ENCODE results near the gene ZDHHC22. TPM values are rescaled to one million over a fixed set of nuclear protein-coding genes. Genes with fewer than 3 reads are reported as not detected.

Gene ZDHHC22, protein sequence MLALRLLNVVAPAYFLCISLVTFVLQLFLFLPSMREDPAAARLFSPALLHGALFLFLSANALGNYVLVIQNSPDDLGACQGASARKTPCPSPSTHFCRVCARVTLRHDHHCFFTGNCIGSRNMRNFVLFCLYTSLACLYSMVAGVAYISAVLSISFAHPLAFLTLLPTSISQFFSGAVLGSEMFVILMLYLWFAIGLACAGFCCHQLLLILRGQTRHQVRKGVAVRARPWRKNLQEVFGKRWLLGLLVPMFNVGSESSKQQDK
- total RNA-seq (not detected), total RNA-seq (0 reads per million in 2 donors)

DNA sequence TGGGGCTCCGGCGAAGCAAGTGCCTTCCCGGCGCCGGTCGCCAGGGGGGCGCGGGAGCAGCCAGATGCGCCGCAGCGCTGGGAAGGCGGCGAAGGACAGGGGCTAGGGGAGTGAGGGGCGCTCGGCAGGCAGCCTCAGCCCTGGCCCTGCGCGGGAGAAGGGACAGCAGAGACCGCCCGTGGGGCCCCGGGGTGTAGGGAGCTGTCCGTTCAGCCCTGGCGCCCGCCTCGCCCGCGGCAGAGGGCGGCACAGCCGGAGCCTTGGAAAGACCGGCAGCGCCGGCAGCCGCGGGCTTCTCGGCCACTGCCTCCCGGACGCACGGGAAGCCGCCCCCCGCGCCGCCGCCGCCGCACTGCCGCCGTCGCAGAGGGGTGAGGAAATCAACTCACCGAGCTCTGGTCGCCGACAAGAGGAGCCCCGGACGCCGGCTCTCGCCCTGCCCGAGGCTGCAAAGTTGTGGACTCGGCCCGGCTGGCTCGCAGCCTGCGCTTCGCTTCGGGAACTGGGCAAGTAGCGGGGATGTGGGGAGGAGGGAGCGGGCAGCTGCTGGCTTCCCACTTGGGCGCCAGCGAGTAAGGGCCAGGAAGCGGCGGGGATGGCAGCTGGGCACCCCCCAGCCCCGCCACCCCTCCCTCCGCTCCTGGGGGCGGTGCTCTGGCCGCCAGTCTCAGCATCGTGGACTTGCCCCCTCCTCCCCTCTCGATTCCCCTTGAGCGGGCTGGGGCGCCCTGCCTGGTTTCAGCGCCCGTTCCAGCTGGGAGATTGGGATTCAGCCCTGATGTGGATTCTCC, at the start of gene ZDHHC22:
ZDHHC22 (minus strand) TSS at position 578 of the 791 bp plus-strand sequence. CDS start 2,053 bp downstream, outside the sequence.
- peaks cover 82% of the 10 kb centered on the region for H3K27me3 Mint-ChIP-seq
- H3K4me3 Mint-ChIP-seq, result peak within 1 kb of the TSS; percentile 81
- H3K9me3 ChIP-seq (ENCODE audit: control insufficient read depth, low read length, poor library complexity, severe bottlenecking), result no peaks in the 10 kb centered on the region
- no peak for DNase-seq
- peaks cover 9% of the 10 kb centered on the region for H3K36me3 Mint-ChIP-seq (ENCODE audit: low read depth)
- no peak within 1 kb of the TSS for H3K27ac Mint-ChIP-seq
- peak; percentile 45 for ATAC-seq
- peaks cover 33% of the 10 kb centered on the region for H3K4me1 Mint-ChIP-seq

DNA sequence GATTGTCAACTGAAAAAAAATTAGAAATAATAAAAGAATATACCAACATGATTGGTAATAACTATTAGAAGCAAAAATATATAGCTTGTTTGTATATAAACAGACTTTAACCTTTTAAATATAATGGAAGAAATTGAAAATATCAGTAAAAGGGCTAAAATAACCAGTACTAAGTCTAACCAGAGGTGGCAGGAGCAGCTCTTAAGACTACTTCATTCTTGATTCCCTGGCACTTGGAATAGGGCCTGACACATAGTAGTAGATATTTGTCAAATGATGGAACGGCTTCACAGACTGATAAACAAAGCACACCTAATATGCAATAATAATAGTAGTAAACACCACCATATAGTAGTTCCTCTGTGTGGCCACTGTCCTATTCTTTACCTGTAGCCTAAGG, 49.4 kb upstream of the ZDHHC22 start:
- H3K4me1 Mint-ChIP-seq, result no peaks in the 10 kb centered on the region
- peaks cover 2% of the 10 kb centered on the region for H3K36me3 Mint-ChIP-seq (ENCODE audit: low read depth)
- H3K27me3 Mint-ChIP-seq, result peaks cover 29% of the 10 kb centered on the region
- ATAC-seq, result no peak
- H3K4me3 Mint-ChIP-seq, result no peak overlapping the region
- no peaks in the 10 kb centered on the region for H3K9me3 ChIP-seq (ENCODE audit: control insufficient read depth, low read length, poor library complexity, severe bottlenecking)
- DNase-seq, result no peak
- H3K27ac Mint-ChIP-seq, result no peak overlapping the region

DNA sequence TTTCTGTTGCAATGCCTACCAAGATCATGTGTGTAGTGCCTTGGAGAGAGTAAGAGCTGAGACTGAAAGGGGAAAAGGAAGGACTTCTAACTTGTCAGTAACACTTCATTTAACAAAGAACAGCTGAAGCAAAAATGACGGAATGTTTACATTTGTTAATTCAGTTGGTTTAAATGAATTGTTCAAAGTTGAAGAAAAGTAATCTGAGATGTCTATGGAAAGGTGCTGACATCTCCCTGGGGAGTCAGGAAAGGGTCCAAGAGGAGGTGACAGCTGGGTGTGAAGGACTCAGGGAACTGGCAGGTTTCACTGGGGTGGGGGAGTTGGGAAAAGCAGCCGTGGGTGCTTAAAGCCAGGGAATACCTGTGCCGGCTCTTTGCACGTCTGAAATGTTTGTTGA, 47.9 kb upstream of the ZDHHC22 start:
- no peaks in the 10 kb centered on the region for H3K4me1 Mint-ChIP-seq
- no peak for ATAC-seq

DNA sequence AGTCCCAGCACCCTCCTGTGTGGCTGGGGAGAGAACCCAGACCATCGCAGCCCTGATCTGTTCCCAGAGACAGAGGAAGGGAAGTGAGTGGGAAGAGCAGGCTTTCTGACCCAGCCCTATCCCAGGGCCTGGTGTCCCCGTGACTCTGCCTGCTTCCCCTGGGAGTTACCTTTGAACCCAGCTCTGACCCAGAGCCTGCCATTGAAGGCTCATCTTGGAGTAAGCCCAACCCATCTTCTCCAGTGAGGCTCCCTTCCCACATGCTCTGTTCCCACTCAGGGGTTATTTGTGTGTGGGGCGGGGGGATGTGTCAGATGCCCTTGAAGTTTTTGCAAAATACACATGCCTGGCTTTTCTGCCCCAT, 46.0 kb upstream of the ZDHHC22 start:
- no peaks in the 10 kb centered on the region for H3K9me3 ChIP-seq (ENCODE audit: control insufficient read depth, low read length, poor library complexity, severe bottlenecking)
- Mint-ChIP-seq H3K4me1 (peaks cover 1% of the 10 kb centered on the region), H3K27me3 (peaks cover 43% of the 10 kb centered on the region), H3K36me3 (ENCODE audit: low read depth) (peaks cover 2% of the 10 kb centered on the region), H3K27ac (peak overlapping the region; percentile 53), H3K4me3 (no peak overlapping the region)
- ATAC-seq, result no peak
- no peak for DNase-seq

More for the DNA sequence above, 47.9 kb upstream of the ZDHHC22 start:
- Mint-ChIP-seq H3K27me3 (peaks cover 36% of the 10 kb centered on the region), H3K27ac (no peak overlapping the region), H3K36me3 (ENCODE audit: low read depth) (peaks cover 2% of the 10 kb centered on the region), H3K4me3 (no peak overlapping the region)
- DNase-seq, result no peak
- H3K9me3 ChIP-seq (ENCODE audit: control insufficient read depth, low read length, poor library complexity, severe bottlenecking), result no peaks in the 10 kb centered on the region

DNA sequence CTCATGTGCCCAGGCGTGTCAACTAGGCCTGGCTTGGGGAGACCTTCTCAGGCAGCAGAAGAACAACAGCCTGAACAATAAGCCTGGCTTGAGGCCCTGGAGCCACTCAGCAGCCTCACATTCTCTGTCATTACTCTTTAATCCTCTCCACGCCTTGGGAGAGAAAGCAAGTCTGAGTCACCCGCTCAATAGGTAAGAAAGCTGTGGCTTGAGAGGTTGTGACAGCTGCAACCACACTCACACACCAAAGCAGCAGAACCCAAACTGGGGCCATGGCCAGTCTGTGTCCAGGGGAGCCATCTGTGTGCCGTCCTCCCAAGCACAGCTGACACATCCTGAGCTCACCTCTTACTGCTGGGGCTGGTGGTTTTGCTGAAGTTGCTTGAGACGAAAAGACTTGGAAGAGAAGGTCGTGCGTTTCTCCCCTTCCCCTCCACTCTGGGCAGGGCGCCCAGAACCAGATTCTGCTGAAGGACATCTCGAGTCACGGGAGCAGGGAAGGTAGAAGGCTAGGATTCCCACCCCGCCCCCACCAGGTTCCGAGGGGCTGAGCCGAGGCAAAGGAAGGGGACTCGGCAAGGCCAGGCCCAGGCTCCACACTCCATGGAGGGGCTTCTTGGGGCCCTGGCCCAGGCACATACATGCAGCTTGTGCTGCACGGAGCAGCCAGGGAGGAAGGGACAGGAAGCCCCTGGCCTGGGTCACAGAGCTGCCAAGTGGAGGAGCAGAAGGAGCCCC, 45.5 kb upstream of the ZDHHC22 start:
- Mint-ChIP-seq H3K27me3 (peaks cover 40% of the 10 kb centered on the region), H3K27ac (no peak overlapping the region), H3K4me1 (peaks cover 3% of the 10 kb centered on the region), H3K4me3 (no peak overlapping the region), H3K36me3 (ENCODE audit: low read depth) (peaks cover 2% of the 10 kb centered on the region)
- no peak for ATAC-seq
- H3K9me3 ChIP-seq (ENCODE audit: control insufficient read depth, low read length, poor library complexity, severe bottlenecking), result no peaks in the 10 kb centered on the region
- no peak for DNase-seq

DNA sequence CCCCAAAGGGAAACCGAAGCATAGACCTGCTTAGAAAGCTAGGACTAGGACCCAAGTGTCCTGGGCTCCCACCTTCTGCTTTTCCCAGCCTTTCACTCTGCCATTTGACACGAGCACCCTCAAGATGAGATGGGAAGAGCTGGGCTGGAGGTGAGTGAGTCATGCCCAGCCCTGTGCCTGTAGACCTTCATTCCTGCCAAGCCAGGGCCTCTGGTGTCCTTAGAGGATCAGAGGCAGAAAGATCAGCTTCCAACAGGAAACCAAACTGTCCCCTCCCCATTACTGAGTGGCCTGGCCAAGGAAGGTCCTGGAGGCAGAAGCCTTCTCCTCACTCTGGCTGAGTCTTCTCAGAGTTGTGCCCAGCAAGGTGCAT, 43.5 kb upstream of the ZDHHC22 start:
- Mint-ChIP-seq H3K4me3 (no peak overlapping the region), H3K27ac (no peak overlapping the region), H3K36me3 (ENCODE audit: low read depth) (peaks cover 2% of the 10 kb centered on the region), H3K4me1 (peaks cover 7% of the 10 kb centered on the region), H3K27me3 (peaks cover 38% of the 10 kb centered on the region)
- DNase-seq (no peak), ATAC-seq (no peak)
- no peaks in the 10 kb centered on the region for H3K9me3 ChIP-seq (ENCODE audit: control insufficient read depth, low read length, poor library complexity, severe bottlenecking)

DNA sequence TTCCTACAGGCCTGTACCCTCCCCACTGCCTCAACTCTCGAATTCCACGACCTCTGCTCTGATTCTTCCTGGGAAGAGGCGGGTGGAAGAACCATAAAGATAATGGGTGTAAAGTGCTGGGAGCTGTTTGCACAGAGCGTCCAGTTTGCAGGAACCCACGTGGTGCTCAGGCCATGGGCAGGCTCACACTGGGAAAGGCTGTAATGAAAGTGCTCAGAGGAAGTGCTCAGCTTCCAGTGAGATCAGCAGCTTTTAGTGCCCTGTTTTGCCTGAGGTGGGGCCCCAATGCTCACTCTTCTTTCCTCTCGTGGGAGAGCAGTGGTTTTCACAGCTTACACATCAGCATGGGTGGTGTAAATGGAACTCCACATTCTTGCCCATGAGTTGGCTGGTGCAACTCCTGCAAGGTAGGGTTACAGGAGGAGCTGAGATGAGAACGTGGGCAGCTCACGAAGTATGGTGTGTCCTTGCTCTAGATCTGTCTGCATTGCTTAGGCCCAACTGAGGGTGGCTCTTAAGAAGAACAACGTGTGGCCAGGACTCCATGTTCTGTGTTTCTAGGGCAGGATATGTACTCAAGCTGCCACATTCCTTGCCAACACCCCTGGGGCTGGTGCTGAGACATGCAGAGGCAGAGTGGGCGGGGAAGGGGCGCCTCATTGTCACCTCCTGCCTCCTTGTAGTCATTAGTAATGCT, 43.0 kb upstream of the ZDHHC22 start:
- H3K9me3 ChIP-seq (ENCODE audit: control insufficient read depth, low read length, poor library complexity, severe bottlenecking), result no peaks in the 10 kb centered on the region
- H3K27me3 Mint-ChIP-seq, result peaks cover 35% of the 10 kb centered on the region
- H3K4me1 Mint-ChIP-seq, result peaks cover 7% of the 10 kb centered on the region
- DNase-seq, result no peak
- ATAC-seq, result no peak
- H3K36me3 Mint-ChIP-seq (ENCODE audit: low read depth), result peaks cover 2% of the 10 kb centered on the region
- H3K4me3 Mint-ChIP-seq, result no peak overlapping the region
- H3K27ac Mint-ChIP-seq, result no peak overlapping the region

DNA sequence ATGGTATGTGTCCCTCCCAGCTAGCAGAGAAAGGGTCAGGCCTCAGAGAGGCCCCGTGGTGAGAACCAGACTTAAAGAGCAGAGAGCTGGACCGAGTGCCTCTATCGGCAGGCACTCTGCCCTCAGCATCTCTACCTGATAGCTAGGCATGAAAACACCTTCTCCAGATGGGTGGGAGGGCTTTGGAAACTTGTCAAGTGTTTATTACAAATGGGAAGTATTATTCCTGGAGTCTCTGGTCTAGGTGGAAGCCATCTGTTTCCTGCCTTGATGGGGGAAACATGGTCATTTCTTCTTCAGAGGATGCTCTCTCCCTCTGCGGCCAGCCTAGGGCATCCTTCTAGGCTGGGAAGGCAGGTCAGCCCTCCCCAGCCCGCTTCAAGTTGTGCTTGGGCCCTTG, 42.3 kb upstream of the ZDHHC22 start:
- H3K9me3 ChIP-seq (ENCODE audit: control insufficient read depth, low read length, poor library complexity, severe bottlenecking), result no peaks in the 10 kb centered on the region
- no peak overlapping the region for H3K4me3 Mint-ChIP-seq

DNA sequence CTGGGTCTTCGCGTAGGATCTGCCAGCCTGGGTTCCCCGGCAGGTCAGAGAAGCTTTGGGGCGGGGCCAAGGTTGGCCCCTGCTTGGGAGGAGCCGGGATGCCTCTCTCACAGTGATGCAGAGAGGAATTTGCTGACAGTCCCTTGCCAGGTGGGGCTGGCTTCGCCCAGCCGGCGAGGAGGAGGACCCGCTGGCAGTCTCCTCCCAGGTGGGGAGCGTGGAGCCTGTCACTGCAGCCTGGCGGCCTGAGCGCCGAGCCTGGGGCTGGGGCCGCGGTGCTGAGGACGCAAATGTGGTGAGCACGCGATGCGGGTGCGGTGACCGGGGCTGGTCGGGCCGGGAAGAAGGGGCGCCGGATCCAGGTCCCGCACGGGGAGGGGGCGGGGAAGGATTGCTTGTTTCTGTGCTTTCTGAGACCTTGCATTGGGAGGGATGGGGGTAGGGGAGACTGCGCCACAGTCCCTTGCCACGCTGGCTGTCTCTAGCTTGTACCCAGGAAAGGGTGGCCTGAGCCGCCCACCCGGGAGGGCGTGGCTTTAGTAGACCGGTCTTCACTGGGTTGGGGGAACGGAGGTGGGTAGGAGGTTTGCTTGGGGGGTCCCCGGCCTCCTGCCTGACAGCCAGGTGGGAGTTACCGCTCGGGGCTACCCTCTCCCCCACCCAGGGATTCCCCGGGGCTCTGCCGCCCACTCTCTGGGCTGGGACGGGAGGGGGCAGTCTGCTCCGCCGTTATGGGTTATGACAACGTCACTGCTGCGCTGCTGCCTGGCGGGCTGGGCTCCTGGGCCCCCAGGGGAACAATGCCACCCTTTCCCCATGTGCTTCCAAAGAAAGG, 40.2 kb upstream of the ZDHHC22 start, which contains the start of gene TMEM63C:
TMEM63C (plus strand) TSS at position 196 of the 835 bp plus-strand sequence. CDS start 37,016 bp downstream, outside the sequence.
- no peaks in the 10 kb centered on the region for H3K9me3 ChIP-seq (ENCODE audit: control insufficient read depth, low read length, poor library complexity, severe bottlenecking)
- Mint-ChIP-seq H3K36me3 (ENCODE audit: low read depth) (no peaks in the 10 kb centered on the region), H3K27ac (peak within 1 kb of the TSS; percentile 72), H3K27me3 (peaks cover 17% of the 10 kb centered on the region), H3K4me3 (peak within 1 kb of the TSS; percentile 81), H3K4me1 (peaks cover 7% of the 10 kb centered on the region)
- DNase-seq, result peak; percentile 23 to 29 (median 27)
- peak; percentile 93 for ATAC-seq

More for the DNA sequence above, 42.3 kb upstream of the ZDHHC22 start:
- DNase-seq (no peak), ATAC-seq (no peak)
- no peak overlapping the region for H3K27ac Mint-ChIP-seq
- H3K4me1 Mint-ChIP-seq, result peaks cover 7% of the 10 kb centered on the region
- peaks cover 29% of the 10 kb centered on the region for H3K27me3 Mint-ChIP-seq
- peaks cover 2% of the 10 kb centered on the region for H3K36me3 Mint-ChIP-seq (ENCODE audit: low read depth)

DNA sequence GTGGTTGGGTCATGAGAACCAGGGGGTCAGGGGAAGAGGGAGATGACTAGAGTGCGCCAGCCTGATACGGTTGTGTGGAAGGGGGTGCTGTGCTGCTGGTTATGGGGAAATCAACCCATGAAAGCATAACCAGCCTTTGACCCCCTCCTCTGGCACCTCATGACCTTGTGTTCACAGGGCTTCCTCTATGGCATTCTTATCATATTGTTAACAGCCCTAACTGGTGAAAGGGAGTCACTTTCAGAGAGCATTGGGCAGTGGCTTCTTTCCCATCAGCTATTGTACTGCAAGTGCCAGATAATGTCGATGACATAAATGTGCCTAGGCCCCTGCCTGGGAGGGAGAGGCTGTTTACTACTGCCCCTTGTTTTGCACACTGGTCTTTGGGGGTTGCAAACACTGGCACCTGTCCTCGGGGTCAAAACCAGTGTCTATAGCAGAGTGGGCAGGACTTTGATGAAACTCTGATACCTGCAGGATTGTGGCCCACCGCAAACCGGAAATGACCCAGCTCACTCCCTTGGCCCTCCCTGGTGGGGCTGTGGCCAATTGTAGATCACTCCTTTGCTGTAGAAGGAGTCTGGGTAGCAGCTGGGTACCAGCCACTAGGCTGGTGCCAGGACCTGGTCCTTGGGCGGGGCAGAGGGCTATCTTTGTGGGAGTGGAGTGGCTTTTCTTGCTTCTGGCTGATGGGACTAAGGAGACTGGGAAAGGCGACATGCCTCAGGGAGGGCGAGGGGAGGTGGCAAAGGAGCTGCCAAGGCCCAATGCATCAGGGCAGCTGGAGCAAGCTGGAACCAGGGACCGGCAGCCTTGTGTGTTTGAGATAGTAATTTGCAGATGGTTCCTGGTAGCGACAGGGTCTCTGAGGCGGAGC, 39.4 kb upstream of the ZDHHC22 start:
- no peak overlapping the region for H3K27ac Mint-ChIP-seq
- no peaks in the 10 kb centered on the region for H3K9me3 ChIP-seq (ENCODE audit: control insufficient read depth, low read length, poor library complexity, severe bottlenecking)
- ATAC-seq (no peak), DNase-seq (no peak)
- peaks cover 23% of the 10 kb centered on the region for H3K27me3 Mint-ChIP-seq
- H3K4me1 Mint-ChIP-seq, result peaks cover 7% of the 10 kb centered on the region
- H3K36me3 Mint-ChIP-seq (ENCODE audit: low read depth), result no peaks in the 10 kb centered on the region
- peak overlapping the region; percentile 81 for H3K4me3 Mint-ChIP-seq

DNA sequence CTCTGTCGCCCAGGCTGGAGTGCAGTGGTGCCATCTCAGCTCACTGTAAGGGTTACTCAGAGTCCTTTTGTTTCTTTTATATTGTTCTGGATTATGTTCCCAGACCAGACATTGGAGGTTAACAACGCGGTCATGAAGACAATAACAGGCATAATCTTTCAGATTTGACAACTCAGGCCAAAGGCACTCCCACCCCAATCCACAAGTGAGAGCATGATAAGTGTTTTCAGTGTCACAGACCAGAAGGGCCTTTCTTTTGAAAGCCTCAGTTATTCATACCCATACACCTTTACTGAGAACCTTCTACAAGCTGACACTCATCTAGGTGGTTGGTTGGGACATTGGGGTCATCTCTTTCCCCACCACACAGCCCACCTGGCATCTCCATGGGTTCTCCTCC, 37.1 kb upstream of the ZDHHC22 start:
- H3K27ac Mint-ChIP-seq, result no peak overlapping the region
- DNase-seq, result no peak
- H3K36me3 Mint-ChIP-seq (ENCODE audit: low read depth), result no peaks in the 10 kb centered on the region

More for the DNA sequence above, 37.1 kb upstream of the ZDHHC22 start:
- no peak for ATAC-seq
- H3K4me3 Mint-ChIP-seq, result no peak overlapping the region
- no peaks in the 10 kb centered on the region for H3K9me3 ChIP-seq (ENCODE audit: control insufficient read depth, low read length, poor library complexity, severe bottlenecking)
- peaks cover 15% of the 10 kb centered on the region for H3K27me3 Mint-ChIP-seq
- peaks cover 7% of the 10 kb centered on the region for H3K4me1 Mint-ChIP-seq
